HG03280 (cell line): ENCODE data around the gene WNT11.

Experiments used
- ATAC-seq: cut with Tn5 transposase; IDR thresholded peaks from one replicate; pipeline ENCODE4 v1.9.1; 2021; ENCODE audit warnings: mild to moderate bottlenecking, moderate library complexity; ENCODE audit not compliant: unreplicated experiment

The WNT11 gene

GRCh38 chr11:76157891-76158290 lies 48.4 kb downstream of the WNT11 start:
- ATAC-seq: no peak

- no peak for ATAC-seq
Observed at GRCh38 chr11:76156971-76157427, 49.3 kb downstream of the WNT11 start.

GRCh38 chr11:76155500-76156227 lies 50.6 kb downstream of the WNT11 start:
- no peak for ATAC-seq

- ATAC-seq: no peak
Observed at GRCh38 chr11:76153571-76153923, 52.8 kb downstream of the WNT11 start.

GRCh38 chr11:76152741-76153570 lies 53.3 kb downstream of the WNT11 start:
- ATAC-seq: peak; percentile 52

GRCh38 chr11:76152086-76152681 lies 54.1 kb downstream of the WNT11 start:
- ATAC-seq: peak; percentile 75

GRCh38 chr11:76151556-76152085 lies 54.7 kb downstream of the WNT11 start:
- ATAC-seq: no peak

GRCh38 chr11:76150141-76150540 lies 56.2 kb downstream of the WNT11 start:
- ATAC-seq: no peak

GRCh38 chr11:76149713-76150112 lies 56.6 kb downstream of the WNT11 start:
- ATAC-seq: no peak

- no peak for ATAC-seq
Observed at GRCh38 chr11:76148941-76149613, 57.2 kb downstream of the WNT11 start.

- no peak for ATAC-seq
Observed at GRCh38 chr11:76148231-76148630, 58.1 kb downstream of the WNT11 start.

- ATAC-seq: no peak
Observed at GRCh38 chr11:76147106-76147740, 59.1 kb downstream of the WNT11 start.

GRCh38 chr11:76143274-76143673 lies 63.0 kb downstream of the WNT11 start:
- ATAC-seq: no peak

- no peak for ATAC-seq
Observed at GRCh38 chr11:76141901-76142588, 64.3 kb downstream of the WNT11 start.

- no peak for ATAC-seq
Observed at GRCh38 chr11:76140912-76141574, 65.3 kb downstream of the WNT11 start.

- ATAC-seq: no peak
Observed at GRCh38 chr11:76139314-76139713, 67.0 kb downstream of the WNT11 start.
